ENCODE data around the gene CRIP1.

The CRIP1 gene

GRCh38 chr14:105473033-105473676, 13.5 kb upstream of the CRIP1 start:
- no peak overlapping the region for H2AFZ ChIP-seq (ENCODE audit: low read depth, low read length)
- no peak overlapping the region for H3K4me3 ChIP-seq (ENCODE audit: insufficient read depth in 1 of 2, low read depth in 1 of 2, low read length in 2 of 2)
- no peak overlapping the region for H3K4me2 ChIP-seq (ENCODE audit: low read length, poor library complexity, severe bottlenecking)
- H2BK5ac ChIP-seq (ENCODE audit: low read depth, low read length, poor library complexity, severe bottlenecking) = no peak overlapping the region
- no peak overlapping the region for H4K91ac ChIP-seq (ENCODE audit: low read length)
- peaks cover 13 to 15% of the 10 kb centered on the region in 2 experiments for H3K27me3 ChIP-seq (ENCODE audit: control insufficient read depth in 1 of 2, insufficient read depth in 1 of 2, low read length in 2 of 2)
- H3K9me3 ChIP-seq (ENCODE audit: control insufficient read depth, low read length) = no peaks in the 10 kb centered on the region
- H2AK5ac ChIP-seq (ENCODE audit: low read length, severe bottlenecking) = no peak overlapping the region
- H2BK12ac ChIP-seq (ENCODE audit: low read length in 2 of 2) = no peak overlapping the region
- H4K8ac ChIP-seq (ENCODE audit: low read length) = no peak overlapping the region
- no peak for DNase-seq
- peak overlapping the region; percentile 28 for H2BK15ac ChIP-seq (ENCODE audit: low read depth, poor library complexity, severe bottlenecking)
- H3K18ac ChIP-seq (ENCODE audit: low read depth in 1 of 2, low read length in 2 of 2) = no peak overlapping the region
- no peak overlapping the region for H3K14ac ChIP-seq (ENCODE audit: low read length in 2 of 2)
- no peak overlapping the region for H2BK120ac ChIP-seq (ENCODE audit: low read depth, low read length)
- no peak overlapping the region for H3K27ac ChIP-seq (ENCODE audit: low read length, poor library complexity, severe bottlenecking)
- no peaks in the 10 kb centered on the region for H3K79me1 ChIP-seq (replicated peaks; ENCODE audit: low read length, poor library complexity, severe bottlenecking)
- H3K23ac ChIP-seq (ENCODE audit: low read length in 2 of 2) = no peak overlapping the region
- 71% methylated on average over 7 of the region's 7 CpGs for WGBS
- H3K36me3 ChIP-seq (ENCODE audit: control insufficient read depth in 1 of 2, insufficient read depth in 2 of 2, low read depth in 1 of 2, low read length in 2 of 2) = peaks cover 9 to 41% of the 10 kb centered on the region in 2 experiments
- no peak overlapping the region for H3K9ac ChIP-seq (ENCODE audit: low read length)
- no peak overlapping the region for H3K4ac ChIP-seq (ENCODE audit: low read depth in 1 of 2, low read length in 2 of 2)
- H3K4me1 ChIP-seq (ENCODE audit: control insufficient read depth, insufficient read depth, low read depth, low read length) = peaks cover 79% of the 10 kb centered on the region

GRCh38 chr14:105473677-105474482, 12.8 kb upstream of the CRIP1 start:
- Histone ChIP-seq H3K9ac (ENCODE audit: low read length) (peak overlapping the region; percentile 73), H3K18ac (ENCODE audit: low read depth in 1 of 2, low read length in 2 of 2) (peak overlapping the region in 1 of 2 experiments; percentile 59), H2AFZ (ENCODE audit: low read depth, low read length) (no peak overlapping the region), H2BK12ac (ENCODE audit: low read length in 2 of 2) (peak overlapping the region in 1 of 2 experiments; percentile 45), H3K4me3 (ENCODE audit: insufficient read depth in 1 of 2, low read depth in 1 of 2, low read length in 2 of 2) (peak overlapping the region; percentile 69 to 76), H2AK5ac (ENCODE audit: low read length, severe bottlenecking) (no peak overlapping the region), H2BK5ac (ENCODE audit: low read depth, low read length, poor library complexity, severe bottlenecking) (no peak overlapping the region), H2BK15ac (ENCODE audit: low read depth, poor library complexity, severe bottlenecking) (no peak overlapping the region), H3K4ac (ENCODE audit: low read depth in 1 of 2, low read length in 2 of 2) (no peak overlapping the region), H3K4me2 (ENCODE audit: low read length, poor library complexity, severe bottlenecking) (peak overlapping the region; percentile 96), H3K23ac (ENCODE audit: low read length in 2 of 2) (no peak overlapping the region), H3K9me3 (ENCODE audit: control insufficient read depth, low read length) (no peaks in the 10 kb centered on the region), H4K91ac (ENCODE audit: low read length) (no peak overlapping the region), H2BK120ac (ENCODE audit: low read depth, low read length) (no peak overlapping the region), H3K27me3 (ENCODE audit: control insufficient read depth in 1 of 2, insufficient read depth in 1 of 2, low read length in 2 of 2) (peaks cover 13 to 15% of the 10 kb centered on the region in 2 experiments), H3K14ac (ENCODE audit: low read length in 2 of 2) (no peak overlapping the region), H3K27ac (ENCODE audit: low read length, poor library complexity, severe bottlenecking) (no peak overlapping the region), H3K79me1 (replicated peaks; ENCODE audit: low read length, poor library complexity, severe bottlenecking) (no peaks in the 10 kb centered on the region), H4K8ac (ENCODE audit: low read length) (no peak overlapping the region), H3K36me3 (ENCODE audit: control insufficient read depth in 1 of 2, insufficient read depth in 2 of 2, low read depth in 1 of 2, low read length in 2 of 2) (peaks cover 8 to 34% of the 10 kb centered on the region in 2 experiments), H3K4me1 (ENCODE audit: control insufficient read depth, insufficient read depth, low read depth, low read length) (peaks cover 78% of the 10 kb centered on the region)
- WGBS = 14% methylated on average over 27 of the region's 60 CpGs
- DNase-seq = peak; percentile 94

GRCh38 chr14:105474483-105475268, 12.0 kb upstream of the CRIP1 start, which contains the start of gene CRIP2:
Gene CRIP2 (plus strand): TSS chr14:105474821. CDS start chr14:105474863, 42 bp downstream.
- Histone ChIP-seq H2AK5ac (ENCODE audit: low read length, severe bottlenecking) (no peak within 1 kb of the TSS), H3K4me3 (ENCODE audit: insufficient read depth in 1 of 2, low read depth in 1 of 2, low read length in 2 of 2) (peak within 1 kb of the TSS; percentile 76 to 77), H3K79me1 (replicated peaks; ENCODE audit: low read length, poor library complexity, severe bottlenecking) (no peaks in the 10 kb centered on the region), H3K36me3 (ENCODE audit: control insufficient read depth in 1 of 2, insufficient read depth in 2 of 2, low read depth in 1 of 2, low read length in 2 of 2) (peaks cover 2 to 26% of the 10 kb centered on the region in 2 experiments), H3K18ac (ENCODE audit: low read depth in 1 of 2, low read length in 2 of 2) (peak within 1 kb of the TSS; percentile 45 to 88), H3K27me3 (ENCODE audit: control insufficient read depth in 1 of 2, insufficient read depth in 1 of 2, low read length in 2 of 2) (peaks cover 15 to 20% of the 10 kb centered on the region in 2 experiments), H3K14ac (ENCODE audit: low read length in 2 of 2) (peak within 1 kb of the TSS in 1 of 2 experiments; percentile 92), H3K4ac (ENCODE audit: low read depth in 1 of 2, low read length in 2 of 2) (peak within 1 kb of the TSS in 1 of 2 experiments; percentile 57), H3K9ac (ENCODE audit: low read length) (peak within 1 kb of the TSS; percentile 77), H4K8ac (ENCODE audit: low read length) (peak within 1 kb of the TSS; percentile 43), H4K91ac (ENCODE audit: low read length) (peak within 1 kb of the TSS; percentile 69), H3K23ac (ENCODE audit: low read length in 2 of 2) (peak within 1 kb of the TSS in 1 of 2 experiments; percentile 65), H2BK120ac (ENCODE audit: low read depth, low read length) (no peak within 1 kb of the TSS), H2AFZ (ENCODE audit: low read depth, low read length) (peak within 1 kb of the TSS; percentile 57), H2BK15ac (ENCODE audit: low read depth, poor library complexity, severe bottlenecking) (peak within 1 kb of the TSS; percentile 54), H3K4me2 (ENCODE audit: low read length, poor library complexity, severe bottlenecking) (peak within 1 kb of the TSS; percentile 96), H2BK12ac (ENCODE audit: low read length in 2 of 2) (peak within 1 kb of the TSS in 1 of 2 experiments; percentile 76), H3K9me3 (ENCODE audit: control insufficient read depth, low read length) (no peaks in the 10 kb centered on the region), H3K27ac (ENCODE audit: low read length, poor library complexity, severe bottlenecking) (no peak within 1 kb of the TSS), H3K4me1 (ENCODE audit: control insufficient read depth, insufficient read depth, low read depth, low read length) (peaks cover 77% of the 10 kb centered on the region), H2BK5ac (ENCODE audit: low read depth, low read length, poor library complexity, severe bottlenecking) (no peak within 1 kb of the TSS)
- DNase-seq = peak; percentile 63
- under 1% methylated on average over 66 of the region's 118 CpGs for WGBS

Data from mesenchymal stem cell (in vitro differentiated cells and primary cell).